CD8-positive, alpha-beta memory T cell (primary cell): ENCODE measurements around the gene NBPF3. TPM values are rescaled to one million over a fixed set of nuclear protein-coding genes. Genes with fewer than 3 reads are reported as not detected.

ENCODE experiments used
- CTCF ChIA-PET: fragments of 350-600 bp; sonication (Branson Sonifier 250); formaldehyde crosslinking; loops from one replicate; lab custom pipeline; 2021; ENCODE audit warnings: antibody characterized with exemption; lab: Charles Lee
- POLR2A ChIA-PET: fragments of 350-600 bp; sonication (Branson Sonifier 250); formaldehyde crosslinking; loops from one replicate; lab custom pipeline; 2021; ENCODE audit warnings: antibody characterized with exemption; lab: Charles Lee
- DNase-seq, 5 donors: peaks; one replicate each; pipeline versions ENCODE4 v3.0.0 to v3.0.0-alpha.2; 2020 to 2022; ENCODE audit warnings: mixed read lengths in 1 of 5
- H3K27ac ChIP-seq: one replicate; pipeline ENCODE4 v1.7.0; 2013; ENCODE audit warnings: low read depth, mild to moderate bottlenecking, low read length, moderate library complexity
- H3K27me3 ChIP-seq: 2 replicates; pipeline ENCODE4 v1.7.0; 2013; ENCODE audit warnings: low read length, mild to moderate bottlenecking; ENCODE audit not compliant: insufficient read depth, poor library complexity, severe bottlenecking
- H3K36me3 ChIP-seq: 2 replicates; pipeline ENCODE4 v1.7.0; 2013; ENCODE audit warnings: mild to moderate bottlenecking, low read length, moderate library complexity; ENCODE audit not compliant: insufficient read depth
- H3K4me1 ChIP-seq: 2 replicates; pipeline ENCODE4 v1.7.0; 2013; ENCODE audit warnings: mild to moderate bottlenecking, low read length, moderate library complexity; ENCODE audit not compliant: insufficient read depth
- H3K4me3 ChIP-seq: 2 replicates; pipeline ENCODE4 v1.7.0; 2013; ENCODE audit warnings: mild to moderate bottlenecking, low read length
- H3K9me3 ChIP-seq: 2 replicates; pipeline ENCODE4 v1.7.0; 2013; ENCODE audit warnings: mild to moderate bottlenecking, low read length
- H3K27ac Mint-ChIP-seq, 8 donors: one replicate each; pipeline ENCODE4 v1.8.0; 2020 to 2021; ENCODE audit warnings: mixed read lengths in 8 of 8, mild to moderate bottlenecking in 6 of 8, inconsistent platforms in 3 of 8, moderate library complexity in 3 of 8
- H3K27me3 Mint-ChIP-seq, 2 donors: one replicate each; pipeline ENCODE4 v1.8.0; 2020 to 2021; ENCODE audit warnings: mixed read lengths in 2 of 2, mild to moderate bottlenecking in 1 of 2, moderate library complexity in 1 of 2
- H3K36me3 Mint-ChIP-seq, 3 donors: one replicate each; pipeline ENCODE4 v1.8.0; 2020 to 2021; ENCODE audit warnings: mixed read lengths in 3 of 3, inconsistent platforms in 1 of 3, mild to moderate bottlenecking in 1 of 3
- H3K4me1 Mint-ChIP-seq, 3 donors: one replicate each; pipeline ENCODE4 v1.8.0; 2020 to 2021; ENCODE audit warnings: mixed read lengths in 3 of 3, inconsistent platforms in 1 of 3, mild to moderate bottlenecking in 1 of 3
- H3K4me3 Mint-ChIP-seq, 7 donors: one replicate each; pipeline ENCODE4 v1.8.0; 2020 to 2021; ENCODE audit warnings: mixed read lengths in 7 of 7, mild to moderate bottlenecking in 6 of 7, moderate library complexity in 4 of 7, inconsistent platforms in 2 of 7
- H3K9me3 Mint-ChIP-seq, 5 donors: one replicate each; pipeline ENCODE4 v1.8.0; 2020 to 2022; ENCODE audit warnings: mixed read lengths in 5 of 5, mild to moderate bottlenecking in 3 of 5, moderate library complexity in 2 of 5, inconsistent platforms in 1 of 5
- polyA plus RNA-seq: library from polyadenylated mRNA; unstranded; fragments of 300-500 nt; fragmentation: Illumina TruSeq; gene quantifications from one replicate; pipeline ENCODE4 v1.2.3, GENCODE V29; 2021
- total RNA-seq, 2 experiments: library from RNA; stranded (reverse); gene quantifications; one replicate each; pipeline ENCODE4 v1.2.3, GENCODE V29; 2021

The NBPF3 gene
- total and polyA plus RNA-seq, 3 experiments from 2014 or later: 3.9 to 8.3 (median 5.5) TPM

- Mint-ChIP-seq H3K9me3 (no peaks in the 10 kb centered on the region), H3K27me3 (peaks cover 38 to 56% of the 10 kb centered on the region in 2 donors), H3K4me1 (peaks cover 6 to 10% (median 7%) of the 10 kb centered on the region in 3 donors), H3K4me3 (peak within 1 kb of the TSS; percentile 17 to 82 (median 81)), H3K36me3 (peaks cover 0 to 3% (median 0%) of the 10 kb centered on the region in 3 donors), H3K27ac (peak within 1 kb of the TSS in 2 of 8 donors; percentile 54 to 84)
- Histone ChIP-seq H3K36me3 (no peaks in the 10 kb centered on the region), H3K27ac (no peak within 1 kb of the TSS), H3K9me3 (no peaks in the 10 kb centered on the region), H3K4me1 (peaks cover 6% of the 10 kb centered on the region), H3K4me3 (no peak within 1 kb of the TSS), H3K27me3 (peaks cover 19% of the 10 kb centered on the region)
- no peak for DNase-seq
- ChIA-PET CTCF (no interaction called here), POLR2A (no interaction called here)
These were observed 69.6 kb downstream of the NBPF3 start, which contains the start of gene ALPL for GRCh38 chr1:21509351-21510112. Gene ALPL (plus strand): TSS chr1:21509423. CDS start chr1:21554082, 44,659 bp downstream.

- H3K4me1 ChIP-seq: peaks cover 6% of the 10 kb centered on the region
- Mint-ChIP-seq H3K4me3 (peak overlapping the region in 2 of 7 donors; percentile 35 to 49), H3K36me3 (peaks cover 0 to 1% (median 0%) of the 10 kb centered on the region in 3 donors), H3K4me1 (peaks cover 6 to 10% (median 7%) of the 10 kb centered on the region in 3 donors), H3K27me3 (peaks cover 34 to 54% of the 10 kb centered on the region in 2 donors), H3K9me3 (no peaks in the 10 kb centered on the region), H3K27ac (no peak overlapping the region)
- ChIA-PET POLR2A (no interaction called here), CTCF (no interaction called here)
- H3K9me3 ChIP-seq: no peaks in the 10 kb centered on the region
- DNase-seq: no peak
- H3K36me3 ChIP-seq: no peaks in the 10 kb centered on the region
- no peak overlapping the region for H3K27ac ChIP-seq
- H3K27me3 ChIP-seq: peaks cover 19% of the 10 kb centered on the region
- no peak overlapping the region for H3K4me3 ChIP-seq
These were observed 70.2 kb downstream of the NBPF3 start for GRCh38 chr1:21510113-21510493.

GRCh38 chr1:21510885-21511578 lies 71.1 kb downstream of the NBPF3 start:
- no peaks in the 10 kb centered on the region for H3K9me3 Mint-ChIP-seq
- DNase-seq: no peak

GRCh38 chr1:21511579-21512522 lies 71.9 kb downstream of the NBPF3 start:
- DNase-seq: no peak
- H3K4me3 Mint-ChIP-seq: no peak overlapping the region
- Histone ChIP-seq H3K36me3 (no peaks in the 10 kb centered on the region), H3K27me3 (peaks cover 19% of the 10 kb centered on the region), H3K27ac (no peak overlapping the region), H3K4me1 (peaks cover 6% of the 10 kb centered on the region), H3K9me3 (no peaks in the 10 kb centered on the region), H3K4me3 (no peak overlapping the region)
- CTCF ChIA-PET: interaction anchor here (1.1 to 1.3 kb wide), 2 partner anchors 21 to 453 kb away, joined by 3 to 4 read pairs; no protein-coding TSS in a partner anchor
- H3K36me3 Mint-ChIP-seq: no peaks in the 10 kb centered on the region
- H3K27ac Mint-ChIP-seq: peak overlapping the region in 1 of 8 donors; percentile 9
- no peaks in the 10 kb centered on the region for H3K9me3 Mint-ChIP-seq
- peaks cover 6 to 10% (median 7%) of the 10 kb centered on the region in 3 donors for H3K4me1 Mint-ChIP-seq
- H3K27me3 Mint-ChIP-seq: peaks cover 25 to 42% of the 10 kb centered on the region in 2 donors
- POLR2A ChIA-PET: no interaction called here

More at GRCh38 chr1:21510885-21511578, 71.1 kb downstream of the NBPF3 start:
- POLR2A ChIA-PET: no interaction called here
- Mint-ChIP-seq H3K4me3 (peak overlapping the region in 2 of 7 donors; percentile 23 to 30), H3K27ac (no peak overlapping the region), H3K36me3 (no peaks in the 10 kb centered on the region), H3K27me3 (peaks cover 30 to 46% of the 10 kb centered on the region in 2 donors), H3K4me1 (peaks cover 6 to 10% (median 7%) of the 10 kb centered on the region in 3 donors)
- Histone ChIP-seq H3K27ac (no peak overlapping the region), H3K4me3 (no peak overlapping the region), H3K36me3 (no peaks in the 10 kb centered on the region), H3K27me3 (peaks cover 19% of the 10 kb centered on the region), H3K4me1 (peaks cover 6% of the 10 kb centered on the region), H3K9me3 (no peaks in the 10 kb centered on the region)
- CTCF ChIA-PET: interaction anchor here (1.1 to 1.3 kb wide), 2 partner anchors 20 to 454 kb away, joined by 3 to 4 read pairs; no protein-coding TSS in a partner anchor

- H3K27me3 Mint-ChIP-seq: peaks cover 15 to 23% of the 10 kb centered on the region in 2 donors
- no peaks in the 10 kb centered on the region for H3K9me3 ChIP-seq
- ChIA-PET POLR2A (no interaction called here), CTCF (no interaction called here)
- H3K9me3 Mint-ChIP-seq: no peaks in the 10 kb centered on the region
- H3K27ac ChIP-seq: no peak overlapping the region
- H3K27ac Mint-ChIP-seq: no peak overlapping the region
- peaks cover 5% of the 10 kb centered on the region for H3K27me3 ChIP-seq
- no peaks in the 10 kb centered on the region for H3K36me3 Mint-ChIP-seq
- peaks cover 0 to 2% (median 2%) of the 10 kb centered on the region in 3 donors for H3K4me1 Mint-ChIP-seq
- H3K4me3 Mint-ChIP-seq: no peak overlapping the region
- DNase-seq: no peak
- H3K36me3 ChIP-seq: no peaks in the 10 kb centered on the region
- no peaks in the 10 kb centered on the region for H3K4me1 ChIP-seq
- H3K4me3 ChIP-seq: no peak overlapping the region
These were observed 74.3 kb downstream of the NBPF3 start for GRCh38 chr1:21514245-21514644.

GRCh38 chr1:21517161-21517589 lies 77.2 kb downstream of the NBPF3 start:
- DNase-seq: no peak
- CTCF ChIA-PET: interaction anchor here (0.9 kb wide), 1 partner anchor 10 kb away, joined by 3 read pairs; no protein-coding TSS in a partner anchor
- Histone ChIP-seq H3K4me3 (no peak overlapping the region), H3K27ac (no peak overlapping the region), H3K27me3 (no peaks in the 10 kb centered on the region), H3K9me3 (no peaks in the 10 kb centered on the region), H3K36me3 (no peaks in the 10 kb centered on the region), H3K4me1 (no peaks in the 10 kb centered on the region)
- Mint-ChIP-seq H3K27me3 (peaks cover 7 to 10% of the 10 kb centered on the region in 2 donors), H3K27ac (no peak overlapping the region), H3K36me3 (no peaks in the 10 kb centered on the region), H3K4me3 (no peak overlapping the region), H3K4me1 (no peaks in the 10 kb centered on the region), H3K9me3 (no peaks in the 10 kb centered on the region)
- POLR2A ChIA-PET: no interaction called here

- ChIA-PET CTCF (interaction anchor here (0.9 kb wide), 1 partner anchor 11 kb away, joined by 3 read pairs; no protein-coding TSS in a partner anchor), POLR2A (no interaction called here)
- no peak overlapping the region for H3K4me3 ChIP-seq
- no peaks in the 10 kb centered on the region for H3K4me1 Mint-ChIP-seq
- H3K27me3 ChIP-seq: no peaks in the 10 kb centered on the region
- H3K9me3 ChIP-seq: no peaks in the 10 kb centered on the region
- no peaks in the 10 kb centered on the region for H3K36me3 Mint-ChIP-seq
- no peak for DNase-seq
- H3K9me3 Mint-ChIP-seq: no peaks in the 10 kb centered on the region
- no peak overlapping the region for H3K27ac ChIP-seq
- no peaks in the 10 kb centered on the region for H3K36me3 ChIP-seq
- H3K27ac Mint-ChIP-seq: peak overlapping the region in 1 of 8 donors; percentile 90
- H3K4me1 ChIP-seq: no peaks in the 10 kb centered on the region
- peaks cover 7 to 10% of the 10 kb centered on the region in 2 donors for H3K27me3 Mint-ChIP-seq
- no peak overlapping the region for H3K4me3 Mint-ChIP-seq
These were observed 77.9 kb downstream of the NBPF3 start for GRCh38 chr1:21517660-21518480.
